RWPE2 (cell line): ENCODE data around the gene TMEM253.

ENCODE experiments used
- ATAC-seq: fragments of 200-7000 bp; cut with Tn5 transposase; 3 replicates; pipeline ENCODE4 v1.9.1; 2021; ENCODE audit warnings: low read depth
- DNase-seq: peaks from one replicate; pipeline ENCODE4 v3.0.0-alpha.2; 2020; ENCODE audit warnings: low spot score
- H3K27ac ChIP-seq: fragments of 450-650 bp; 2 replicates; pipeline ENCODE4 v1.5.1; 2017; ENCODE audit warnings: mild to moderate bottlenecking; ENCODE audit not compliant: poor library complexity, severe bottlenecking
- H3K27me3 ChIP-seq: fragments of 250-450 bp; sonication (Bioruptor Pico); 2 replicates; pipeline ENCODE4 v1.5.1; 2021; ENCODE audit warnings: mild to moderate bottlenecking, moderate library complexity; ENCODE audit not compliant: insufficient read depth, poor library complexity, severe bottlenecking
- H3K36me3 ChIP-seq: fragments of 250-450 bp; sonication (Bioruptor Pico); 2 replicates; pipeline ENCODE4 v1.5.1; 2020; ENCODE audit warnings: low read depth, mild to moderate bottlenecking, moderate library complexity
- H3K4me1 ChIP-seq: fragments of 250-450 bp; sonication (Bioruptor Pico); 2 replicates; pipeline ENCODE4 v1.5.1; 2021; ENCODE audit warnings: mild to moderate bottlenecking, moderate library complexity; ENCODE audit not compliant: insufficient read depth, poor library complexity, severe bottlenecking
- H3K4me3 ChIP-seq: fragments of 250-450 bp; sonication (Bioruptor Pico); 2 replicates; pipeline ENCODE4 v1.5.1; 2021; ENCODE audit warnings: mild to moderate bottlenecking, moderate library complexity; ENCODE audit not compliant: severe bottlenecking
- H3K9me3 ChIP-seq: fragments of 250-450 bp; sonication (Bioruptor Pico); 2 replicates; pipeline ENCODE4 v1.5.1; 2021; ENCODE audit warnings: mild to moderate bottlenecking, moderate library complexity; ENCODE audit not compliant: severe bottlenecking
- TF ChIP-seq, protein P1 (sequence below): fragments of 450-650 bp; IDR thresholded peaks from one replicate; pipeline ENCODE4 v1.5.1; 2017; ENCODE audit warnings: mild to moderate bottlenecking, moderate library complexity; ENCODE audit not compliant: poor library complexity, severe bottlenecking

Gene TMEM253

GRCh38 chr14:21149641-21150367, 48.9 kb downstream of the TMEM253 start:
- Histone ChIP-seq H3K27me3 (peaks cover 12% of the 10 kb centered on the region), H3K4me3 (no peak overlapping the region), H3K9me3 (no peaks in the 10 kb centered on the region), H3K36me3 (no peaks in the 10 kb centered on the region), H3K4me1 (no peaks in the 10 kb centered on the region), H3K27ac (no peak overlapping the region)
- TF ChIP-seq, protein P1, sequence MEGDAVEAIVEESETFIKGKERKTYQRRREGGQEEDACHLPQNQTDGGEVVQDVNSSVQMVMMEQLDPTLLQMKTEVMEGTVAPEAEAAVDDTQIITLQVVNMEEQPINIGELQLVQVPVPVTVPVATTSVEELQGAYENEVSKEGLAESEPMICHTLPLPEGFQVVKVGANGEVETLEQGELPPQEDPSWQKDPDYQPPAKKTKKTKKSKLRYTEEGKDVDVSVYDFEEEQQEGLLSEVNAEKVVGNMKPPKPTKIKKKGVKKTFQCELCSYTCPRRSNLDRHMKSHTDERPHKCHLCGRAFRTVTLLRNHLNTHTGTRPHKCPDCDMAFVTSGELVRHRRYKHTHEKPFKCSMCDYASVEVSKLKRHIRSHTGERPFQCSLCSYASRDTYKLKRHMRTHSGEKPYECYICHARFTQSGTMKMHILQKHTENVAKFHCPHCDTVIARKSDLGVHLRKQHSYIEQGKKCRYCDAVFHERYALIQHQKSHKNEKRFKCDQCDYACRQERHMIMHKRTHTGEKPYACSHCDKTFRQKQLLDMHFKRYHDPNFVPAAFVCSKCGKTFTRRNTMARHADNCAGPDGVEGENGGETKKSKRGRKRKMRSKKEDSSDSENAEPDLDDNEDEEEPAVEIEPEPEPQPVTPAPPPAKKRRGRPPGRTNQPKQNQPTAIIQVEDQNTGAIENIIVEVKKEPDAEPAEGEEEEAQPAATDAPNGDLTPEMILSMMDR, result no peak
- no peak for ATAC-seq
- DNase-seq, result no peak
